Measurements from ENCODE around the gene CYP2A13. TPM values are rescaled to one million over a fixed set of nuclear protein-coding genes. Genes with fewer than 3 reads are reported as not detected.

The CYP2A13 gene, protein sequence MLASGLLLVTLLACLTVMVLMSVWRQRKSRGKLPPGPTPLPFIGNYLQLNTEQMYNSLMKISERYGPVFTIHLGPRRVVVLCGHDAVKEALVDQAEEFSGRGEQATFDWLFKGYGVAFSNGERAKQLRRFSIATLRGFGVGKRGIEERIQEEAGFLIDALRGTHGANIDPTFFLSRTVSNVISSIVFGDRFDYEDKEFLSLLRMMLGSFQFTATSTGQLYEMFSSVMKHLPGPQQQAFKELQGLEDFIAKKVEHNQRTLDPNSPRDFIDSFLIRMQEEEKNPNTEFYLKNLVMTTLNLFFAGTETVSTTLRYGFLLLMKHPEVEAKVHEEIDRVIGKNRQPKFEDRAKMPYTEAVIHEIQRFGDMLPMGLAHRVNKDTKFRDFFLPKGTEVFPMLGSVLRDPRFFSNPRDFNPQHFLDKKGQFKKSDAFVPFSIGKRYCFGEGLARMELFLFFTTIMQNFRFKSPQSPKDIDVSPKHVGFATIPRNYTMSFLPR
- not detected for total RNA-seq

DNA sequence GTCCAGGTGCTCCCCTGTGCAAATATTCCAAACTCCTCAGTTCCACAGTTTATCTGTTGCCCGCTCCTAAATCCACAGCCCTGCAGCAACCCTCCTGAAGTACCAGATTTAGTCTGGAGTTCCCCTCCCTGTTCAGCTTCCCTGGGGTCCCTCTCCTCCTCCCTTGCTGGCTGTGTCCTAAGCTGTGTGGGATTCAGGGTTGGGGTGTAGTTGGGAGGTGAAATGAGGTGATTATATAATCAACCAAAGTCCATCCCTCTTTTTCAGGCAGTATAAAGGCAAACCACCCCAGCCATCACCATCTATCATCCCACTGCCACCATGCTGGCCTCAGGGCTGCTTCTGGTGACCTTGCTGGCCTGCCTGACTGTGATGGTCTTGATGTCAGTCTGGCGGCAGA lies at the start of gene CYP2A13:
CYP2A13 (plus strand) TSS at position 301 of the 400 bp plus-strand sequence; CDS start at position 322, 21 bp downstream.

DNA sequence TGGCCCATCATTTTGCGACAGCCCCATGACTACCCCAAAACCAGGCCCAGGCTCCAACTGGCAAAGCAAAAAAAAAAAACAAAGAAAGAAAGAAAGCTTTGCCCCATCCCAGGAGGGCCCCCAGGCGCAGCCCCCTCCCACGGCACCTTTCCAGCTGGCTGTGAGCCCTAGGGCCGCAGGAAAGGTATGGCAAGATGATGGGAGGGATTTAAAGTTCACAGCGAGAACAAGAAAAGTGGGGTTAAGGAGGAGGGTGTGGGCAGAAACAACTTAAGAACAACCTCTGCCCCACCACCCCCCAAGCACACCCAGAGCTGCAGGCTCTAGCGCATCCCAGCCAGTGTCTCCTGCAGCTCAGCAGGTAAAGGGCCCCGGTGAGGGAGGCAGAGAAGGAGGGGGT lies 25.9 kb downstream of the CYP2A13 start, which contains the start of gene CYP2F1:
CYP2F1 (plus strand) TSS at position 301 of the 400 bp plus-strand sequence. CDS start 1,757 bp downstream, outside the sequence.

Other genes starting within 250 kb of the CYP2A13 start
- not detected for gene CYP2A6, start 238.0 kb upstream of the CYP2A13 start, total RNA-seq
- not detected for gene CYP2A7, start 206.2 kb upstream of the CYP2A13 start, total RNA-seq
- not detected for gene CYP2B6, start 97.2 kb upstream of the CYP2A13 start, total RNA-seq
- gene CYP2F1, start 26.0 kb downstream of the CYP2A13 start, total RNA-seq: 0.77 TPM
- 1.5 TPM for gene CYP2S1, start 104.8 kb downstream of the CYP2A13 start, total RNA-seq
- 46.5 TPM for gene AXL, start 130.8 kb downstream of the CYP2A13 start, total RNA-seq
- gene HNRNPUL1, start 175.9 kb downstream of the CYP2A13 start, total RNA-seq: 172 TPM
- 17.5 TPM for gene CCDC97, start 221.7 kb downstream of the CYP2A13 start, total RNA-seq